ENCODE results near the gene LMAN2. TPM values are rescaled to one million over a fixed set of nuclear protein-coding genes. Genes with fewer than 3 reads are reported as not detected.

The LMAN2 gene
- total RNA-seq, 1 experiment from 2014 or later, result 128 TPM

GRCh38 chr5:177388521-177389052 is 37.1 kb upstream of the LMAN2 start:
- Histone ChIP-seq H3K9me2 (ENCODE audit: insufficient read depth) (no peaks in the 10 kb centered on the region), H3K27ac (ENCODE audit: low read depth, low read length) (peak overlapping the region; percentile 63), H3K36me3 (ENCODE audit: control insufficient read depth in 1 of 2, insufficient read depth in 2 of 2, low read length in 2 of 2) (no peaks in the 10 kb centered on the region), H4K20me1 (ENCODE audit: insufficient read depth) (no peaks in the 10 kb centered on the region), H3K27me3 (ENCODE audit: insufficient read depth, low read length) (no peaks in the 10 kb centered on the region), H3K9me3 (ENCODE audit: control insufficient read depth in 1 of 2, insufficient read depth in 1 of 2, low read depth in 1 of 2, low read length in 2 of 2) (no peaks in the 10 kb centered on the region), H3K4me2 (ENCODE audit: low read length) (peak overlapping the region; percentile 64), H3K4me1 (ENCODE audit: control insufficient read depth in 1 of 2, insufficient read depth in 2 of 2, low read length in 2 of 2) (peaks cover 24 to 43% of the 10 kb centered on the region in 2 experiments), H2AFZ (ENCODE audit: low read depth, low read length, poor library complexity, severe bottlenecking) (no peak overlapping the region), H3K9ac (ENCODE audit: low read length) (peak overlapping the region; percentile 43; the same call in 1 of the 2 replicates), H3K79me2 (ENCODE audit: insufficient read depth, low read length) (no peaks in the 10 kb centered on the region), H3K4me3 (replicated peaks in 1 of 2; ENCODE audit: low read depth in 1 of 2, low read length in 2 of 2) (no peak overlapping the region)
- ChIA-PET CTCF (interaction anchor here (1.8 to 3.1 kb wide), 6 partner anchors 15 to 274 kb away, joined by 8 to 65 read pairs (median 29); partner anchors contain the start of gene PDLIM7), RAD21 (ENCODE audit: low non-redundant PET in 1 of 2, low total read pairs in 2 of 2, uncharacterized antibody in 2 of 2, unreplicated experiment in 2 of 2) (interaction anchor here in 1 of 2 experiments (1.0 kb wide), 1 partner anchor 18 kb away, joined by 6 read pairs; no protein-coding TSS in a partner anchor), POLR2A (interaction anchor here (1.0 to 2.6 kb wide), 2 partner anchors 9 to 60 kb away, joined by 5 to 9 read pairs; no protein-coding TSS in a partner anchor)
- TF ChIP-seq EGR1 (IDR thresholded peaks at IDR 0.05; ENCODE audit: low read depth), result no peak
- no peak for TF ChIP-seq REST (IDR thresholded peaks at IDR 0.05; ENCODE audit: low read depth)
- TF ChIP-seq MAX (IDR thresholded peaks at IDR 0.05), result no peak
- no peak for TF ChIP-seq CTCF (IDR thresholded peaks at IDR 0.05 in 2 of 3, conservative IDR thresholded peaks at IDR 0.05 in 1 of 3; ENCODE audit: borderline replicate concordance in 1 of 3, insufficient read depth in 1 of 3, low read depth in 2 of 3, low read length in 2 of 3)
- no peak for TF ChIP-seq ELF1 (IDR thresholded peaks at IDR 0.05; ENCODE audit: borderline replicate concordance, low read depth)
- no peak for TF ChIP-seq SIN3A (IDR thresholded peaks at IDR 0.05; ENCODE audit: low read depth)
- no peak for TF ChIP-seq ZFX (IDR thresholded peaks at IDR 0.05)
- TF ChIP-seq POLR2A (IDR thresholded peaks at IDR 0.05; ENCODE audit: borderline replicate concordance, extremely low read depth, insufficient read depth, insufficient read length), result no peak
- TF ChIP-seq EZH2 (IDR thresholded peaks at IDR 0.05), result no peak
- TF ChIP-seq CEBPB (IDR thresholded peaks at IDR 0.05; ENCODE audit: low read depth), result no peak
- TF ChIP-seq FOSL1 (IDR thresholded peaks at IDR 0.05; ENCODE audit: low read depth), result no peak
- no peak for TF ChIP-seq ZNF274 (IDR thresholded peaks at IDR 0.05; ENCODE audit: low read depth, low read length)
- TF ChIP-seq YY1 (IDR thresholded peaks at IDR 0.05; ENCODE audit: extremely low read depth, insufficient replicate concordance, low read depth, low read length), result no peak
- TF ChIP-seq RAD21 (IDR thresholded peaks at IDR 0.05; ENCODE audit: low read depth), result no peak
- no peak for TF ChIP-seq SRF (IDR thresholded peaks at IDR 0.05; ENCODE audit: low read depth)
- TF ChIP-seq ATF3 (IDR thresholded peaks at IDR 0.05), result no peak
- ATAC-seq, result no peak
- DNase-seq (ENCODE audit: low read depth, low spot score), result no peak
- intact Hi-C loops (cut with micrococcal nuclease), result loop anchor here (5.0 kb wide), 1 partner anchor 71 kb away; no protein-coding TSS in a partner anchor
- BruUV-seq (replicated peaks), result no TSS peak
